HEK293 (cell line): Measurements from ENCODE around the gene P4HA2.

Source experiments
- CTCF ChIA-PET: fragments of 350-600 bp; formaldehyde crosslinking; extraction: SDS; loops from one replicate; lab custom pipeline; 2021; ENCODE audit warnings: antibody characterized with exemption; lab: Yijun Ruan, JAX
- POLR2A ChIA-PET: fragments of 300-600 bp; formaldehyde crosslinking; extraction: SDS; loops from one replicate; lab custom pipeline; 2020; ENCODE audit warnings: antibody characterized with exemption, inconsistent platforms; lab: Yijun Ruan, JAX
- H3K27ac ChIP-seq: fragments of 200-500 bp; sonication (Bioruptor generic); 2 replicates; pipeline ENCODE4 v1.5.1; 2014; ENCODE audit warnings: low read depth, low read length, control low read depth, inconsistent platforms; ENCODE audit errors: extremely low read depth
- H3K36me3 ChIP-seq, 2 experiments: fragments of 200-500 bp in 1 of 2; sonication (Bioruptor generic) in 1 of 2; 1 replicate in 1 of 2; 2 replicates in 1 of 2; pipeline ENCODE4 v1.5.1; 2014 to 2017; ENCODE audit warnings: inconsistent platforms in 2 of 2, low read length in 2 of 2; ENCODE audit not compliant: control insufficient read depth in 2 of 2, insufficient read depth in 1 of 2
- H3K4me1 ChIP-seq: fragments of 200-500 bp; sonication (Bioruptor generic); 2 replicates; pipeline ENCODE4 v1.5.1; 2014; ENCODE audit warnings: mild to moderate bottlenecking, low read length, inconsistent platforms; ENCODE audit not compliant: control insufficient read depth, insufficient read depth
- H3K4me3 ChIP-seq: 2 replicates; pipeline ENCODE4 v1.5.1; 2011; ENCODE audit warnings: low read depth, mild to moderate bottlenecking, control low read depth, low read length, moderate library complexity
- H3K9me3 ChIP-seq: fragments of 200-500 bp; sonication (Bioruptor generic); 2 replicates; pipeline ENCODE4 v1.5.1; 2014; ENCODE audit warnings: low read depth, low read length, inconsistent platforms; ENCODE audit not compliant: control insufficient read depth, insufficient read depth
- GFI1B ChIP-seq: fragments of 450-650 bp; formaldehyde crosslinking; IDR thresholded peaks from 2 replicates; pipeline ENCODE4 v1.5.1; 2016; ENCODE audit warnings: missing biosample characterization, missing genetic modification characterization
- HOXD13 ChIP-seq: sonication (generic); formaldehyde crosslinking; IDR thresholded peaks from 2 replicates; pipeline ENCODE4 v1.8.0; 2022; ENCODE audit warnings: missing genetic modification reagents, borderline replicate concordance
- IKZF3 ChIP-seq: fragments of 450-650 bp; IDR thresholded peaks from 2 replicates; pipeline ENCODE4 v1.5.0; 2018; ENCODE audit warnings: missing biosample characterization, mild to moderate bottlenecking, missing genetic modification characterization, moderate library complexity
- KLF17 ChIP-seq: fragments of 450-650 bp; formaldehyde crosslinking; IDR thresholded peaks from 2 replicates; pipeline ENCODE4 v1.5.1; 2016; ENCODE audit warnings: missing biosample characterization, missing genetic modification characterization
- KLF9 ChIP-seq: fragments of 450-650 bp; formaldehyde crosslinking; IDR thresholded peaks from 2 replicates; pipeline ENCODE4 v1.5.1; 2016; ENCODE audit warnings: missing biosample characterization, missing genetic modification characterization, low read depth
- PRDM6 ChIP-seq: fragments of 450-650 bp; formaldehyde crosslinking; IDR thresholded peaks from 2 replicates; pipeline ENCODE4 v1.5.1; 2017; ENCODE audit warnings: missing biosample characterization, missing genetic modification characterization
- SCRT2 ChIP-seq: fragments of 450-650 bp; formaldehyde crosslinking; IDR thresholded peaks from 2 replicates; pipeline ENCODE4 v1.5.1; 2016; ENCODE audit warnings: missing biosample characterization, missing genetic modification characterization
- SP2 ChIP-seq: fragments of 450-650 bp; formaldehyde crosslinking; IDR thresholded peaks from 2 replicates; pipeline ENCODE4 v1.5.1; 2016; ENCODE audit warnings: missing biosample characterization, missing genetic modification characterization
- ZBTB11 ChIP-seq: fragments of 450-650 bp; formaldehyde crosslinking; conservative IDR thresholded peaks from 2 replicates; pipeline ENCODE4 v1.5.1; 2016; ENCODE audit warnings: low read depth, missing biosample characterization, missing genetic modification characterization
- ZBTB17 ChIP-seq: fragments of 450-650 bp; formaldehyde crosslinking; IDR thresholded peaks from 2 replicates; pipeline ENCODE4 v1.5.1; 2016; ENCODE audit warnings: missing biosample characterization, missing genetic modification characterization
- ZBTB8A ChIP-seq: fragments of 450-650 bp; formaldehyde crosslinking; IDR thresholded peaks from 2 replicates; pipeline ENCODE4 v1.5.1; 2016; ENCODE audit warnings: missing biosample characterization, missing genetic modification characterization
- ZNF112 ChIP-seq: fragments of 450-650 bp; formaldehyde crosslinking; IDR thresholded peaks from 2 replicates; pipeline ENCODE4 v1.5.0; 2017; ENCODE audit warnings: missing biosample characterization, missing genetic modification characterization
- ZNF133 ChIP-seq: fragments of 450-650 bp; formaldehyde crosslinking; IDR thresholded peaks from 2 replicates; pipeline ENCODE4 v1.5.1; 2016; ENCODE audit warnings: missing biosample characterization, missing genetic modification characterization
- ZNF16 ChIP-seq: fragments of 450-650 bp; formaldehyde crosslinking; IDR thresholded peaks from 2 replicates; pipeline ENCODE4 v1.5.1; 2016; ENCODE audit warnings: low read depth, missing biosample characterization, missing genetic modification characterization
- ZNF174 ChIP-seq: fragments of 450-650 bp; formaldehyde crosslinking; IDR thresholded peaks from 2 replicates; pipeline ENCODE4 v1.5.0; 2017; ENCODE audit warnings: missing biosample characterization, mild to moderate bottlenecking, missing genetic modification characterization
- ZNF211 ChIP-seq: fragments of 450-650 bp; formaldehyde crosslinking; IDR thresholded peaks from 2 replicates; pipeline ENCODE4 v1.5.1; 2016; ENCODE audit warnings: low read depth, missing biosample characterization, missing genetic modification characterization
- ZNF292 ChIP-seq: fragments of 450-650 bp; formaldehyde crosslinking; IDR thresholded peaks from 2 replicates; pipeline ENCODE4 v1.5.1; 2016; ENCODE audit warnings: low read depth, missing biosample characterization, missing genetic modification characterization, borderline replicate concordance
- ZNF311 ChIP-seq: fragments of 450-650 bp; formaldehyde crosslinking; IDR thresholded peaks from 2 replicates; pipeline ENCODE4 v1.5.1; 2017; ENCODE audit warnings: missing biosample characterization, missing genetic modification characterization, borderline replicate concordance
- ZNF426 ChIP-seq: fragments of 450-650 bp; formaldehyde crosslinking; IDR thresholded peaks from 2 replicates; pipeline ENCODE4 v1.5.1; 2017; ENCODE audit warnings: missing biosample characterization, missing genetic modification characterization, mild to moderate bottlenecking, inconsistent platforms, moderate library complexity
- ZNF555 ChIP-seq: fragments of 450-650 bp; formaldehyde crosslinking; conservative IDR thresholded peaks from 2 replicates; pipeline ENCODE4 v1.5.1; 2017; ENCODE audit warnings: missing biosample characterization, mild to moderate bottlenecking, missing genetic modification characterization, inconsistent platforms
- ZNF571 ChIP-seq: fragments of 450-650 bp; formaldehyde crosslinking; IDR thresholded peaks from 2 replicates; pipeline ENCODE4 v1.5.0; 2017; ENCODE audit warnings: missing biosample characterization, missing genetic modification characterization
- ZNF639 ChIP-seq: fragments of 450-650 bp; formaldehyde crosslinking; IDR thresholded peaks from 2 replicates; pipeline ENCODE4 v1.5.1; 2016; ENCODE audit warnings: missing biosample characterization, missing genetic modification characterization
- ZNF677 ChIP-seq: fragments of 450-650 bp; IDR thresholded peaks from 2 replicates; pipeline ENCODE4 v1.5.0; 2018; ENCODE audit warnings: missing biosample characterization, mild to moderate bottlenecking, missing genetic modification characterization, moderate library complexity
- ZNF704 ChIP-seq: fragments of 450-650 bp; formaldehyde crosslinking; IDR thresholded peaks from 2 replicates; pipeline ENCODE4 v1.5.1; 2016; ENCODE audit warnings: missing biosample characterization, missing genetic modification characterization
- ZSCAN16 ChIP-seq: fragments of 450-650 bp; formaldehyde crosslinking; IDR thresholded peaks from 2 replicates; pipeline ENCODE4 v1.5.1; 2016; ENCODE audit warnings: missing biosample characterization, missing genetic modification characterization

The P4HA2 gene

GRCh38 chr5:132266031-132266835 is 38.6 kb upstream of the P4HA2 start:
- H3K36me3 ChIP-seq, result no peaks in the 10 kb centered on the region
- no peaks in the 10 kb centered on the region; the same call in 1 of the 2 replicates for H3K4me1 ChIP-seq
- CTCF ChIA-PET, result interaction anchor here (0.6 to 1.1 kb wide), 2 partner anchors 28 to 31 kb away, joined by 3 to 4 read pairs; no protein-coding TSS in a partner anchor
- TF ChIP-seq ZNF311 (tag by site-specific recombination), result no peak
- TF ChIP-seq ZNF704, result no peak
- TF ChIP-seq ZBTB11, result no peak
- no peak for TF ChIP-seq ZNF292 (tag by site-specific recombination)
- no peak for TF ChIP-seq HOXD13
- TF ChIP-seq ZNF426, result no peak
- TF ChIP-seq ZNF133 (tag by site-specific recombination), result no peak
- no peak for TF ChIP-seq KLF17 (tag by site-specific recombination)
- TF ChIP-seq ZNF174 (tag by site-specific recombination), result no peak
- no peak for TF ChIP-seq ZNF555 (tag by site-specific recombination)
- TF ChIP-seq ZNF16, result no peak
- TF ChIP-seq ZNF639 (tag by site-specific recombination), result no peak
- no peak for TF ChIP-seq ZSCAN16 (tag by site-specific recombination)
- no peak for TF ChIP-seq ZNF677 (tag by site-specific recombination)
- no peak overlapping the region for H3K27ac ChIP-seq
- POLR2A ChIA-PET, result no interaction called here
- no peaks in the 10 kb centered on the region for H3K9me3 ChIP-seq
- no peak overlapping the region for H3K4me3 ChIP-seq

- no peaks in the 10 kb centered on the region for H3K36me3 ChIP-seq
- CTCF ChIA-PET, result interaction anchor here (0.7 to 1.7 kb wide), 6 partner anchors 7 to 30 kb away, joined by 3 to 5 read pairs (median 4); no protein-coding TSS in a partner anchor
- no peaks in the 10 kb centered on the region for H3K9me3 ChIP-seq
- POLR2A ChIA-PET, result no interaction called here
- H3K4me1 ChIP-seq, result no peaks in the 10 kb centered on the region; the same call in 1 of the 2 replicates
- H3K27ac ChIP-seq, result no peak overlapping the region
- H3K4me3 ChIP-seq, result no peak overlapping the region
- no peak for TF ChIP-seq GFI1B (tag by site-specific recombination)
- TF ChIP-seq PRDM6, result no peak
- TF ChIP-seq ZNF677 (tag by site-specific recombination), result no peak
- TF ChIP-seq SP2 (tag by site-specific recombination), result peak; percentile 24; the same call in 1 of the 2 replicates
- peak; percentile 23; the same call in 1 of the 2 replicates for TF ChIP-seq KLF9 (tag by site-specific recombination)
- TF ChIP-seq ZNF571 (tag by site-specific recombination), result no peak
- 0 out of 2 replicates have a peak, but pooled peaks have one; percentile 14 for TF ChIP-seq ZBTB8A
- TF ChIP-seq SCRT2 (tag by site-specific recombination), result no peak
- TF ChIP-seq IKZF3 (tag by site-specific recombination), result no peak
- no peak for TF ChIP-seq ZNF112 (tag by site-specific recombination)
- TF ChIP-seq ZBTB17 (tag by site-specific recombination), result peak; percentile 27; the same call in 1 of the 2 replicates
- TF ChIP-seq ZNF211, result no peak
These were observed 37.8 kb upstream of the P4HA2 start for GRCh38 chr5:132265336-132266030.
